GM18505 (cell line): ENCODE results near the gene STRIP2.
"Not testable (repeated sequence)": the region's sequence is repeated elsewhere in the genome, so short reads cannot be mapped to it uniquely, and the experiment has no call there.

Source experiments
- ATAC-seq: cut with Tn5 transposase; IDR thresholded peaks from one replicate; pipeline ENCODE4 v1.9.1; 2021; ENCODE audit not compliant: unreplicated experiment
- POLR2A ChIP-seq: IDR thresholded peaks from 4 replicates; pipeline ENCODE4 v1.6.1; 2011; ENCODE audit warnings: borderline replicate concordance; ENCODE audit not compliant: insufficient read depth, insufficient read length; ENCODE audit errors: extremely low read depth

The STRIP2 gene

DNA sequence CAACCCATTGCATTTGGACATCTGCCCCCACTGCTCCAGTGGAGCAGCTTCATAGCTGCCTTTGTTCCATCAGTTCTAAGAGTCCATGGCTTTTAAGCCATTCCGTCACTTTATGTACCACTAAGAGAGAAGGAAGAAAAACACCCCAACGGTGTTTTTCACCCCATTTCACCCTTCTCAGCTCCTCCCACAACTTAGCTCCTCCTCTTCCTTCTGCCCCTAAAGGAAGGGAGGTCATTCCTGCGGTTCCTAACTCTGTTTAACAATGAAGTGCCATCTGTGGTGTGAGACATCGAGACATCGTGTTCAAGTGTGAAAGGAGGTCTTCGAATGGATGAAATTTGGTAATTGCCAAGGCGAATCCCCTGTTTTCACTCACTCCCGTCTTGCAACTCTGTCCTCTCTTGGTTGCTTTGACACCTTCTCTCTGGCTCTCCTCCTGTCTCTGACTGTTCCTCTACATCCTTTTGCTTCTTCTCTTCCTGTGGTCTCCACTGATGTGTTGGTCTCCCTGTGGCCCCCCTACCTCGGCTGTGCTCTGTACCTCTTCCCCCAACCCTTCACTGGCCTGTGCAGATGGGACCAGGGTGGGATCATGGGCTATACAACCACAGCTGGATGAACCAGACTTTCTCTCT lies 91.1 kb downstream of the STRIP2 start:
- ATAC-seq, result no peak
- no peak for TF ChIP-seq POLR2A

DNA sequence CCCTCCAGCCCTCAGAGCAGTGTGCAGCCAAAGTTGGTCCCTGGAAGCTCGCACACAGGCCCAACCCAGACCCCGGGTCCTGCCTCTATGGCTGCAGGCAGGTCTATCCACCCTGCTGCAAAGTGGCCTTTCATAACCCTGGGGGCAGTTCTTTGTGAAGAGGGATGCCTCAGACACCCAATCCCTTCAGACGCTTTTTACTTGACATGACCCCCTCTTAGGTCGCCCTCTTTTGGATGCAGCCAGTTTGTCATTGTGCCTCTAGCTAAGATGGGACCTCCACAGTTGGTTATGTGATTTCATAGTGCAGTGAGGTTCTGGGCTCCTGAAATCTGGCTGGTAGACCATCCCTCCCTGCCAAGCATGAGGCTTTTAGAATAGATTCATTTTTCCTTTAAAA lies 95.4 kb downstream of the STRIP2 start:
- TF ChIP-seq POLR2A, result no peak
- no peak for ATAC-seq

DNA sequence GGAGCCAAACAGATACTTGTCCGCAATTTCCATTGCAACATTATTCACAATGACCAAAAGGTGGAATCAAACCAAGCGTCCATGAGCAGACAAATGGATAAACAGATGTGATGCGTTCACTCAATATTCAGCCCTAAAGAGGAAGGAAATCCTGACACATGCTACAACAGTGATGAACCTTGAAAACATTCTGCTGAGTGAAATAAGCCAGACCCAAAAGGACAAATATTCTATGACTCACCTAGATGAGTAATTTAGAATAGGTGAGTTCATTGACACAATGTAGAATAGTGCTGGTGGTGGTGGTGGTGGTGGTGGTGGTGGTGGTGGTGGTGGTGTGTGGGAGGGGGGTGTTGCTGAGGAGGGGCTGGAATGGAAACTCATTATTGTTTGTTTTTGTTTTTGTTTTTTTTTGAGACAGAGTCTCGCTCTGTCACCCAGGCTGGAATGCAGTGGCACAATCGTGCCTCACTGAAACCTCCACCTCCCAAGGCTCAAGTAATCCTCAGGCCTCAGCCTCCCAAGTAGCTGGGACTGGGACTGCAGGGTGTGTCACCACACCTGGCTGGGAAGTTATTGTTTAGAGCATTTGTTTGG lies 96.7 kb downstream of the STRIP2 start:
- ATAC-seq, result no peak
- TF ChIP-seq POLR2A, result no peak

GRCh38 chr7:129531721-129532120 lies 97.5 kb downstream of the STRIP2 start:
- no peak for ATAC-seq
- TF ChIP-seq POLR2A, result no peak

DNA sequence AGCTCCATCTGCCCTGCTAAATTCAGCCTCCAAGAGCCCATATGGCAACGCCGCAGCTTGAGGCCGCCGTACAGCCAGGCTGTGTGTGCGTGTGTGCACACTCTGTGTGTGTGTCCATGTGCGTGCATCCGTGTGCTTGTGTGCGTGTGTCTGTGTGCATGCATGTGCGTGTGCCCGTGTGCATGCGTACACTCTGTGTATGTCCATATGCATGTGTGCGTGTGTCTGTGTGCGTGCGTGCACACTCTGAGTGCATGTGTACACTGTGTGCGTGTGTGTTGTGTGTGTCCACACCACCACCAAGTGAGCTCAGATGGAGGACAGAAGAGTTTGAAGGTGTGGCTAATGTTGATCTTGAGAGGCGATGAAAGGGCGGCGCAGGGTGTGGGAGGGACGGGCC lies 98.1 kb downstream of the STRIP2 start:
- ATAC-seq, result no peak
- TF ChIP-seq POLR2A, result no peak

- not testable (repeated sequence) for ATAC-seq
Observed at GRCh38 chr7:129534558-129535274, 100.5 kb downstream of the STRIP2 start.

DNA sequence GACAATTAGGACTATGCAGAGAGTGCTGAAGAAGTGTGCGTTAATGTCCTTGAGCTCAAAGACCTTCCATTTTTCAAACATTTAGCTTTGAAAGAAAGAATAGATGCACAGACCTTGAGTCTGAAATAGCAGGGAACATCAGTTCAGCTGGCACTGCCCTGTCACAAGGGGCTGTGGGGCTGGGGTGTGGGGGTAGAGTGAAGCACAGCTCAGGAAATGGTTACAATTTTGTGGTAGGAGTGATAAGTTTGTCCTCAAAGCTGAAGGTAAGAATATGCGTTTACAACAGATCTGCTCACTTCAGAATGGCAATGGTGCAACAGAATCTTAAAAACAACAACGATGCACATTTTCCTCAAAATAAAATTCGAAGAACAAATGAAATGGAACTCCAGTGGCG lies 101.7 kb downstream of the STRIP2 start:
- no peak for ATAC-seq
- TF ChIP-seq POLR2A, result no peak

- TF ChIP-seq POLR2A, result no peak
- no peak for ATAC-seq
Observed at GRCh38 chr7:129536323-129536722, 102.1 kb downstream of the STRIP2 start.
